Smooth muscle cell (in vitro differentiated cells): Measurements from ENCODE around the gene IL1RL1. TPM values are rescaled to one million over a fixed set of nuclear protein-coding genes. Genes with fewer than 3 reads are reported as not detected.

Source experiments
- DNase-seq: peaks from one replicate; lab custom pipeline; 2025; ENCODE audit not compliant: unreplicated experiment; lab: John Stamatoyannopoulos, UW
- H2AFZ ChIP-seq: fragments of 200-600 bp; sonication (generic); 2 replicates; pipeline ENCODE4 v1.6.0; 2016; ENCODE audit warnings: antibody characterized with exemption, low read depth, mild to moderate bottlenecking
- H3F3A ChIP-seq: fragments of 200-600 bp; sonication (generic); 2 replicates; pipeline ENCODE4 v1.6.0; 2017; ENCODE audit warnings: antibody characterized with exemption, low read depth
- H3K27ac ChIP-seq: fragments of 200-600 bp; sonication (generic); 2 replicates; pipeline ENCODE4 v1.5.1; 2016; ENCODE audit warnings: low read depth, mild to moderate bottlenecking
- H3K27me3 ChIP-seq: fragments of 200-600 bp; sonication (generic); 2 replicates; pipeline ENCODE4 v1.6.1; 2016; ENCODE audit warnings: low read depth, mild to moderate bottlenecking
- H3K36me3 ChIP-seq: fragments of 200-600 bp; sonication (generic); 2 replicates; pipeline ENCODE4 v1.5.1; 2016; ENCODE audit warnings: low read depth
- H3K4me1 ChIP-seq: fragments of 200-600 bp; sonication (generic); 2 replicates; pipeline ENCODE4 v1.5.1; 2016; ENCODE audit warnings: low read depth
- H3K4me2 ChIP-seq: fragments of 200-600 bp; sonication (generic); 2 replicates; pipeline ENCODE4 v1.6.0; 2016; ENCODE audit warnings: mild to moderate bottlenecking
- H3K4me3 ChIP-seq: fragments of 200-600 bp; sonication (generic); 2 replicates; pipeline ENCODE4 v1.5.1; 2016; ENCODE audit warnings: mild to moderate bottlenecking
- H3K79me2 ChIP-seq: fragments of 200-600 bp; sonication (generic); 2 replicates; pipeline ENCODE4 v1.6.0; 2016; ENCODE audit warnings: low read depth, mild to moderate bottlenecking
- H3K9ac ChIP-seq: fragments of 200-600 bp; sonication (generic); 2 replicates; pipeline ENCODE4 v1.6.0; 2016; ENCODE audit warnings: low read depth
- H3K9me3 ChIP-seq: fragments of 200-600 bp; sonication (generic); replicated peaks from 2 replicates; pipeline ENCODE4 v1.5.1; 2016; ENCODE audit warnings: low read depth
- H4K20me1 ChIP-seq: fragments of 200-600 bp; sonication (generic); 2 replicates; pipeline ENCODE4 v1.6.0; 2016; ENCODE audit warnings: low read depth
- WGBS: methylation state at CpG from one replicate; pipeline ENCODE4 v1.1.7; 2016; ENCODE audit warnings: low lambda C conversion rate; 5-methylcytosine and 5-hydroxymethylcytosine counted together
- polyA plus RNA-seq: library from polyadenylated mRNA; unstranded; fragments of >200 nt; fragmentation: Nextera tagmentation; extraction: Ambion mirVana; gene quantifications from 2 replicates; pipeline ENCODE4 v1.2.1, GENCODE V29; 2016
- total RNA-seq: library from RNA; depleted of rRNA; stranded (reverse); fragments of >200 nt; gene quantifications from 2 replicates; pipeline ENCODE4 v1.2.3, GENCODE V29; 2014
- TF ChIP-seq, protein P1 (sequence below): fragments of 200-600 bp; sonication (generic); IDR thresholded peaks from 2 replicates; pipeline ENCODE4 v1.5.1; 2017; ENCODE audit warnings: borderline replicate concordance, mild to moderate bottlenecking, antibody characterized with exemption; ENCODE audit not compliant: insufficient read depth, poor library complexity, severe bottlenecking

Gene IL1RL1
- total and polyA plus RNA-seq, 2 experiments from 2014 or later = 1.6 to 1.8 TPM

DNA sequence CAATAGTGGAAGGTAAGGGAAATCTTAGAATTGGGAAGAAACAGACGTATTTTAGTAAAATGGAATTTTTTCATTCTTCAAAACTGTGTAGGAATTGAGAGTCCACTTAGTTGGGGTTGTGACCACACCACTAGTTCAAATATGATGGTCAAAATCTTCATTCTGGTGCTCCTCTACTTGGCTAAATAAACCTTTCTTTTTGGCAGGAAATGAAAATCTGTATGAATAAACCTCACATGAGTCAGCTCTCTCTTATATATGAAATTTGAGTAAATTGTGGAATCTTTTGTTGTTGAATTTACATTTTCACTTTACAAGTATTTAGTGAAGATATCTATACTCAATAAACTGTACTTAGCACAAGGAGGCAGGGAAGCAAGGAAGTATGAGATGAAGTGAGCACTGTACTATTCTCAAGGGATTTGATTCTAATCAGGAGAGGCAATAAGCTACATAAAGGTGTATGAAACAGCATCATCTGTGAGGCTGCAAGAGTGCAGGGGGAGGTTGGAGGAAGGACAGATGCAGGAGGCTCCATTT is 64.8 kb downstream of the IL1RL1 start:
- H3K4me2 ChIP-seq = no peak overlapping the region
- 75% methylated on average over 1 of the region's 1 CpG for WGBS
- no peaks in the 10 kb centered on the region for H3K36me3 ChIP-seq
- no peak overlapping the region for H3K27ac ChIP-seq
- H3K9me3 ChIP-seq = no peaks in the 10 kb centered on the region
- H3K4me1 ChIP-seq = no peaks in the 10 kb centered on the region
- DNase-seq = no peak
- no peak overlapping the region for H3K9ac ChIP-seq
- H3K79me2 ChIP-seq = no peaks in the 10 kb centered on the region
- H2AFZ ChIP-seq = no peak overlapping the region
- no peak overlapping the region for H3K4me3 ChIP-seq
- H4K20me1 ChIP-seq = no peaks in the 10 kb centered on the region
- H3K27me3 ChIP-seq = no peaks in the 10 kb centered on the region
- TF ChIP-seq, protein P1, sequence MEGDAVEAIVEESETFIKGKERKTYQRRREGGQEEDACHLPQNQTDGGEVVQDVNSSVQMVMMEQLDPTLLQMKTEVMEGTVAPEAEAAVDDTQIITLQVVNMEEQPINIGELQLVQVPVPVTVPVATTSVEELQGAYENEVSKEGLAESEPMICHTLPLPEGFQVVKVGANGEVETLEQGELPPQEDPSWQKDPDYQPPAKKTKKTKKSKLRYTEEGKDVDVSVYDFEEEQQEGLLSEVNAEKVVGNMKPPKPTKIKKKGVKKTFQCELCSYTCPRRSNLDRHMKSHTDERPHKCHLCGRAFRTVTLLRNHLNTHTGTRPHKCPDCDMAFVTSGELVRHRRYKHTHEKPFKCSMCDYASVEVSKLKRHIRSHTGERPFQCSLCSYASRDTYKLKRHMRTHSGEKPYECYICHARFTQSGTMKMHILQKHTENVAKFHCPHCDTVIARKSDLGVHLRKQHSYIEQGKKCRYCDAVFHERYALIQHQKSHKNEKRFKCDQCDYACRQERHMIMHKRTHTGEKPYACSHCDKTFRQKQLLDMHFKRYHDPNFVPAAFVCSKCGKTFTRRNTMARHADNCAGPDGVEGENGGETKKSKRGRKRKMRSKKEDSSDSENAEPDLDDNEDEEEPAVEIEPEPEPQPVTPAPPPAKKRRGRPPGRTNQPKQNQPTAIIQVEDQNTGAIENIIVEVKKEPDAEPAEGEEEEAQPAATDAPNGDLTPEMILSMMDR = no peak
- no peaks in the 10 kb centered on the region for H3F3A ChIP-seq

DNA sequence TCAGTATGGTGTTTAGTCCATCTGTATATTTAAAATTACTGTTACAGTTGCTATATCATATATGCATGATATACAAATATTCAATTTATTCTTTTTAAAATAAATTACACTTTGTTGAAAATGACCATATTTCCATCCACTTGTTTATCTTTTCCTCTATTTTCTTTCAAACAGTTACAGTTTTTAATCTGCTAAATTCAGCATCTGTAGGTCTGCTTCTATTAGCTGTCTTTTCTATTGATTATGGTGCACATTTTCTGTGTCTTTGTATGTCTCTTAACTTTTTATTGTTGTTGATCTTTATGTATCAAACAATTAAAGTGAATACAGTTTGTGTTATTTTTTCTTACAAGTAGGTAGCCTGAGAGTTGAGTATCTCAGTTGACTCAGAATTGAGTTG is 72.4 kb downstream of the IL1RL1 start:
- no peaks in the 10 kb centered on the region for H4K20me1 ChIP-seq
- TF ChIP-seq, protein P1 = no peak
- H3F3A ChIP-seq = no peaks in the 10 kb centered on the region

DNA sequence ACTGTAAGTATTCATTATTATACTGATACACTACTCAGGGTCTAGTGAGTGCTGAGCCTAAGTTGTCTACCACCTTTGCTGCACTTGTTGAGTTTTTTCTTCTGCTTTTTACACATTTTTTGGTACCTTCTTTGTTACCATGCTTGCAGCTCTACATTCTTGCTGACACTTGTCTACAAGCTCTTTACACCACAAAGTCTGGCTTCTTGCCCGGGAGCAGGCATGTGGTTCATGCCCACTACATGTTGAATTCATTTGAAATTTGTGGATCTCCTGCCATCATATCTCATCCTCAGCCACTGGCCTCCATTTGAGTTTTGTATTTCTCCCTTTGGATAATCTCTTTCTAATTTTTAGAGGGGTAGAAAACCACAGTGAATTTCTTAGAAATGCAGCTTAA is 74.2 kb downstream of the IL1RL1 start:
- H3K27ac ChIP-seq = no peak overlapping the region
- peaks cover 5% of the 10 kb centered on the region for H3K9me3 ChIP-seq
- H3F3A ChIP-seq = no peaks in the 10 kb centered on the region
- no peaks in the 10 kb centered on the region for H4K20me1 ChIP-seq
- no peak for DNase-seq
- H3K36me3 ChIP-seq = no peaks in the 10 kb centered on the region
- no peak overlapping the region for H3K9ac ChIP-seq
- no peaks in the 10 kb centered on the region for H3K4me1 ChIP-seq
- H2AFZ ChIP-seq = no peak overlapping the region
- 81% methylated on average over 1 of the region's 1 CpG for WGBS
- TF ChIP-seq, protein P1 = no peak
- H3K79me2 ChIP-seq = no peaks in the 10 kb centered on the region
- H3K4me2 ChIP-seq = no peak overlapping the region
- no peaks in the 10 kb centered on the region for H3K27me3 ChIP-seq
- no peak overlapping the region for H3K4me3 ChIP-seq

More for the DNA sequence above, 72.4 kb downstream of the IL1RL1 start:
- Histone ChIP-seq H3K4me3 (no peak overlapping the region), H3K36me3 (no peaks in the 10 kb centered on the region), H3K27ac (no peak overlapping the region), H3K4me1 (no peaks in the 10 kb centered on the region), H3K9ac (no peak overlapping the region), H3K27me3 (no peaks in the 10 kb centered on the region), H3K4me2 (no peak overlapping the region), H2AFZ (no peak overlapping the region), H3K9me3 (peaks cover 5% of the 10 kb centered on the region), H3K79me2 (no peaks in the 10 kb centered on the region)
- no peak for DNase-seq

DNA sequence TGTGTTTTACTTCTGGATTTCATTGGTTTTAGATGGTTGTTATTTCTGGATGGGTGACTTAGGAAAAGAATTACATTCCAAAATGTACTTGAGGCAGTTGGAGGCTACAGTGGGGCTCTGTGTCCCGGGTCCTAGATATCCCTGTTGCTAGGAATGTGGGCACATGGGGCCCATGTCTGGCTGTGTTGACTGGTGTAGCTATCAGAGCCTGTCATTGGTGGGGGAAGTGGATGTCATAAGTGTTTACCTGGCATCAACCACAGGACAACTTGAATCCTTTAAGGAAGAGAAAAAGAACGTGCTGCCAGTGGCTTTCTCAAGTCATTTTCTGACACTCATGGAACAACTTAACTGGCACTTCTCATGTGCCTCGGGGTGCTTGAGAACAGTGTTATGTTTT is 74.6 kb downstream of the IL1RL1 start:
- WGBS = 76% methylated on average over 3 of the region's 3 CpGs
- DNase-seq = no peak

More for the DNA sequence above, 74.6 kb downstream of the IL1RL1 start:
- Histone ChIP-seq H3K79me2 (no peaks in the 10 kb centered on the region), H2AFZ (no peak overlapping the region), H3K27ac (no peak overlapping the region), H3F3A (no peaks in the 10 kb centered on the region), H4K20me1 (no peaks in the 10 kb centered on the region), H3K27me3 (no peaks in the 10 kb centered on the region), H3K9ac (no peak overlapping the region), H3K4me2 (no peak overlapping the region), H3K4me1 (no peaks in the 10 kb centered on the region), H3K4me3 (no peak overlapping the region), H3K9me3 (peaks cover 5% of the 10 kb centered on the region), H3K36me3 (no peaks in the 10 kb centered on the region)
- TF ChIP-seq, protein P1 = no peak
